K562 (cell line): ENCODE measurements around the gene C2CD2. TPM values are rescaled to one million over a fixed set of nuclear protein-coding genes. Genes with fewer than 3 reads are reported as not detected.

Source experiments
- ATAC-seq: fragments of 200-7000 bp; cut with Tn5 transposase; 3 replicates; pipeline ENCODE4 v1.9.1; 2020; ENCODE audit warnings: moderate library complexity
- BruUV-seq: library from RNA; stranded (reverse); fragments of 400-500 nt; replicated peaks from 2 replicates; lab custom pipeline; 2021; lab: Mats Ljungman, UMichigan
- CTCF ChIA-PET: fragments of 300-600 bp; formaldehyde crosslinking; extraction: SDS; loops from one replicate; lab custom pipeline; 2021; ENCODE audit warnings: low intra/inter-chr PET ratio; lab: Yijun Ruan, JAX
- POLR2A ChIA-PET: fragments of 300-600, 350-650 bp; sonication (Branson Sonifier 250); formaldehyde crosslinking; extraction: SDS; loops from one replicate; lab custom pipeline; 2021; ENCODE audit warnings: antibody characterized with exemption, inconsistent platforms; lab: Yijun Ruan, JAX
- DNase-seq, 4 experiments: peaks; one replicate each; pipeline versions ENCODE4 v3.0.0 to v3.0.0-alpha.2; 2011 to 2018; ENCODE audit warnings: low spot score in 3 of 4, mixed read lengths in 3 of 4; ENCODE audit errors: extremely low read depth in 1 of 4
- FAIRE-seq: peaks from 2 replicates; lab custom pipeline; 2011; peaks lifted over from hg19 to GRCh38; lab: Jason Lieb, UNC
- H2AFZ ChIP-seq: 2 replicates; pipeline ENCODE4 v1.6.0; 2011; ENCODE audit warnings: low read depth, low read length, control low read depth, inconsistent platforms
- H3K27ac ChIP-seq: fragments of 200-600 bp; 3 replicates; pipeline ENCODE4 v1.8.0; 2011; ENCODE audit warnings: low read depth, mild to moderate bottlenecking, control low read depth, inconsistent platforms, low read length, moderate library complexity, mixed read lengths; ENCODE audit errors: extremely low read depth
- H3K27me3 ChIP-seq, 2 experiments: fragments of 300-600 bp in 1 of 2; 2 replicates in 1 of 2; 3 replicates in 1 of 2; pipeline versions ENCODE4 v1.6.0 to v1.8.0; 2011; ENCODE audit warnings: inconsistent platforms in 2 of 2, low read length in 2 of 2, mild to moderate bottlenecking in 1 of 2, mixed read lengths in 1 of 2, moderate library complexity in 1 of 2; ENCODE audit not compliant: control insufficient read depth in 2 of 2, insufficient read depth in 2 of 2
- H3K36me3 ChIP-seq: fragments of 300-600 bp; 3 replicates; pipeline ENCODE4 v1.8.0; 2011; ENCODE audit warnings: mild to moderate bottlenecking, low read length, inconsistent platforms; ENCODE audit not compliant: control insufficient read depth, insufficient read depth
- H3K4me1 ChIP-seq, 2 experiments: fragments of 200-600 bp in 1 of 2; replicated peaks in 1 of 2; 2 replicates in 1 of 2; 3 replicates in 1 of 2; pipeline versions ENCODE4 v1.5.1 to v1.8.0; 2011; ENCODE audit warnings: inconsistent platforms in 2 of 2, low read length in 2 of 2, mild to moderate bottlenecking in 1 of 2, mixed read lengths in 1 of 2, moderate library complexity in 1 of 2; ENCODE audit not compliant: control insufficient read depth in 2 of 2, insufficient read depth in 2 of 2
- H3K4me2 ChIP-seq: 2 replicates; pipeline ENCODE4 v1.6.1; 2011; ENCODE audit warnings: low read length, control low read depth, inconsistent platforms, mixed read lengths; ENCODE audit not compliant: insufficient read depth
- H3K4me3 ChIP-seq: fragments of 200-600 bp; sonication (generic), shearing (Covaris generic); 2 replicates; pipeline ENCODE4 v1.5.1; 2016; ENCODE audit warnings: control low read depth, inconsistent platforms
- H3K79me2 ChIP-seq: fragments of 200-600 bp; 3 replicates; pipeline ENCODE4 v1.8.0; 2011; ENCODE audit warnings: low read length, inconsistent platforms; ENCODE audit not compliant: control insufficient read depth, insufficient read depth
- H3K9ac ChIP-seq, 2 experiments: 2 replicates each; pipeline versions ENCODE4 v1.6.0 to v1.6.1; 2011; ENCODE audit warnings: low read depth in 2 of 2, low read length in 2 of 2, control low read depth in 1 of 2, inconsistent platforms in 1 of 2, mild to moderate bottlenecking in 1 of 2, mixed read lengths in 1 of 2; ENCODE audit not compliant: insufficient read depth in 1 of 2
- H3K9me1 ChIP-seq: one replicate; pipeline ENCODE4 v1.6.0; 2011; ENCODE audit warnings: inconsistent platforms, mild to moderate bottlenecking, low read length, moderate library complexity; ENCODE audit not compliant: control insufficient read depth, insufficient read depth
- H3K9me3 ChIP-seq: replicated peaks from 2 replicates; pipeline ENCODE4 v1.5.1; 2011; ENCODE audit warnings: low read depth, low read length, inconsistent platforms; ENCODE audit not compliant: control insufficient read depth, insufficient read depth
- H4K20me1 ChIP-seq: replicated peaks from 2 replicates; pipeline ENCODE4 v1.6.1; 2011; ENCODE audit warnings: low read length, inconsistent platforms, mixed read lengths; ENCODE audit not compliant: control insufficient read depth, insufficient read depth
- CREB3L1 ChIP-seq: fragments of 450-650 bp; IDR thresholded peaks from 2 replicates; pipeline ENCODE4 v1.6.1; 2014; ENCODE audit warnings: low read depth, mild to moderate bottlenecking, moderate library complexity, borderline replicate concordance
- DPF2 ChIP-seq: fragments of 450-650 bp; IDR thresholded peaks from 2 replicates; pipeline ENCODE4 v1.6.1; 2016
- FOS ChIP-seq: IDR thresholded peaks from 3 replicates; pipeline ENCODE4 v1.6.1; 2011; ENCODE audit not compliant: insufficient read length; ENCODE audit errors: extremely low read depth
- GATAD2B ChIP-seq: fragments of 450-650 bp; IDR thresholded peaks from 2 replicates; pipeline ENCODE4 v1.6.1; 2017; ENCODE audit warnings: mild to moderate bottlenecking, borderline replicate concordance
- HEY1 ChIP-seq: fragments of 250-450 bp; sonication (Bioruptor Pico); IDR thresholded peaks from 2 replicates; pipeline ENCODE4 v1.5.0; 2020; ENCODE audit warnings: mild to moderate bottlenecking, moderate library complexity, borderline replicate concordance
- ZNF277 ChIP-seq: fragments of 250-450 bp; sonication (Bioruptor Pico); IDR thresholded peaks from 2 replicates; pipeline ENCODE4 v1.8.0; 2022; ENCODE audit warnings: inconsistent platforms, mild to moderate bottlenecking, moderate library complexity, borderline replicate concordance
- ZNF398 ChIP-seq: fragments of 250-450 bp; sonication (Bioruptor Pico); IDR thresholded peaks from 2 replicates; pipeline ENCODE4 v1.8.0; 2021; ENCODE audit warnings: moderate library complexity, mild to moderate bottlenecking, inconsistent platforms
- ZSCAN32 ChIP-seq: fragments of 450-650 bp; formaldehyde crosslinking; IDR thresholded peaks from 2 replicates; pipeline ENCODE4 v1.4.0; 2020; ENCODE audit warnings: mild to moderate bottlenecking, moderate library complexity
- WGBS: fragments of 100-300 bp; shearing (Covaris generic); methylation state at CpG from one replicate; pipeline ENCODE4 v1.1.6; 2016; ENCODE audit warnings: low coverage, mixed read lengths; ENCODE audit not compliant: insufficient coverage; ENCODE audit errors: missing lambda C conversion rate; 5-methylcytosine and 5-hydroxymethylcytosine counted together
- in situ Hi-C: fragments of 300-500 bp; cut with MboI; formaldehyde crosslinking; loops from 4 replicates; pipeline ENCODE4 v1.15.0; 2018; ENCODE audit warnings: inconsistent platforms, mixed read lengths
- intact Hi-C: fragments of 100-400 bp; cut with micrococcal nuclease; formaldehyde crosslinking; loops from 2 replicates; pipeline ENCODE4 v1.14.2; 2022
- polyA plus RNA-seq, 8 experiments: library from polyadenylated mRNA; depleted of rRNA in 4 of 8; stranded (reverse) in 5 of 8; unstranded in 3 of 8; fragments of >200 nt; fragmentation: Nextera tagmentation in 2 of 8; fragmentation: Illumina TruSeq in 1 of 8; extraction: Ambion mirVana in 2 of 8; extraction: Trizol in 1 of 8; gene quantifications; 2 replicates each; pipeline versions ENCODE4 v1.2.1 to v1.2.3, GENCODE V29; 2011 to 2014; ENCODE audit warnings: inconsistent platforms in 1 of 8, missing spikeins in 1 of 8
- total RNA-seq, 7 experiments: library from RNA; depleted of rRNA in 6 of 7; stranded (reverse); fragments of >200 nt in 6 of 7; fragmentation: Illumina TruSeq in 2 of 7; extraction: Trizol in 2 of 7; gene quantifications; 2 replicates each; pipeline versions ENCODE4 v1.2.1 to v1.2.3, GENCODE V29; 2011 to 2021; ENCODE audit warnings: low replicate concordance in 1 of 7

C2CD2 gene
- total and polyA plus RNA-seq, 9 of the 15 experiments (the other 6 are each of a cell fraction or from before 2014, with no cell fraction given) = 1.3 to 21.6 (median 12.1) TPM

GRCh38 chr21:41848958-41849580, 104.7 kb downstream of the C2CD2 start (continued):
- TF ChIP-seq ZNF398 (CRISPR knock-in tag) = no peak

GRCh38 chr21:41848533-41848932, 105.3 kb downstream of the C2CD2 start:
- no TSS peak for BruUV-seq
- in situ Hi-C loops = no loop called here
- Histone ChIP-seq H3K4me3 (no peak overlapping the region), H3K79me2 (no peaks in the 10 kb centered on the region), H3K9me1 (no peaks in the 10 kb centered on the region), H3K36me3 (peaks cover 39% of the 10 kb centered on the region; the same call in 2 of the 3 replicates), H4K20me1 (no peaks in the 10 kb centered on the region), H3K27ac (no peak overlapping the region), H2AFZ (no peak overlapping the region), H3K9me3 (no peaks in the 10 kb centered on the region), H3K4me1 (peaks cover 14 to 34% of the 10 kb centered on the region in 2 experiments; a peak in 4 of 5 replicates), H3K9ac (no peak overlapping the region), H3K27me3 (no peaks in the 10 kb centered on the region), H3K4me2 (no peak overlapping the region)
- TF ChIP-seq FOS = no peak
- TF ChIP-seq HEY1 (CRISPR knock-in tag) = no peak
- TF ChIP-seq GATAD2B = no peak
- no peak for TF ChIP-seq CREB3L1
- no peak for TF ChIP-seq DPF2
- TF ChIP-seq ZSCAN32 (CRISPR knock-in tag) = no peak
- TF ChIP-seq ZNF277 (CRISPR knock-in tag) = no peak
- WGBS = 72% methylated on average over 8 of the region's 8 CpGs
- DNase-seq (no peak), ATAC-seq (no peak), FAIRE-seq (no peak)
- CTCF ChIA-PET = no interaction called here
- POLR2A ChIA-PET = interaction anchor here (0.8 to 1.2 kb wide), 2 partner anchors 11 to 108 kb away, joined by 3 to 4 read pairs; no protein-coding TSS in a partner anchor
- intact Hi-C loops = no loop called here
